GM19099 (cell line): ENCODE results near the gene CXXC5.

Experiments
- POLR2A ChIP-seq: IDR thresholded peaks from 3 replicates; pipeline ENCODE4 v1.6.1; 2011; ENCODE audit warnings: low read depth; ENCODE audit not compliant: insufficient read length; ENCODE audit errors: extremely low read depth

The CXXC5 gene

DNA sequence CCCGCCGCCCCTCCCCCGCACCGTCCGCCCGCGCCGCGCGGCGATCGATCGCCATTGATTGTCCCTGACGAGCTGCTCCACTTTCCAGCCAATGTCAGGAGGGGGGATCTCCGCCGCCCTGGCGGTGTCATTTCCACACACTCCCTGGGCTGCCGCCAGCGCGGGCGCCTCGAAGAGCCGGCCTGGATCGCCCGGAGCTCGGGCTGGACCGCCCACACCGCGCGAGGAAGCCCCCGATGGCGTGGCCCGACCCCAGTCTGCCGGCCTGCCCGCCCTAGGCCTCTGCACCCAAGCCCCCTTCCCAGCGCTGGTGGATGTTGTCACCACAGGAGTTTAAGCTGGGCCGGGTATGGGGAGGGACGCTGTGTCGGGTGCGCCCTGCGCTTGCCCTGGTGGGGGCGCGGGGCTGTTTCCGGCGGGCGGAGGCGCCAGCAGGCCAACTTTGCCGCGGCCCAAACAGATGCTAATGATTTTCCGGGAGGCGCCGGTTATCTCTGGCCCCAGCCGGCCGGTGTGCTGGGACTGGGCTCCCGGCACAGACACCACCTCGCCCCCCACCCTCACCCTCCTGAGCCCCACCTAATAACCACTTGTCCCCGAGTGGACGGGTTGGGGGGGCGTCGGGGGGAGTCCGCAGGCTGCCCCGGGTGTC, 10.6 kb upstream of the CXXC5 start:
- TF ChIP-seq POLR2A, result peak; percentile 43

DNA sequence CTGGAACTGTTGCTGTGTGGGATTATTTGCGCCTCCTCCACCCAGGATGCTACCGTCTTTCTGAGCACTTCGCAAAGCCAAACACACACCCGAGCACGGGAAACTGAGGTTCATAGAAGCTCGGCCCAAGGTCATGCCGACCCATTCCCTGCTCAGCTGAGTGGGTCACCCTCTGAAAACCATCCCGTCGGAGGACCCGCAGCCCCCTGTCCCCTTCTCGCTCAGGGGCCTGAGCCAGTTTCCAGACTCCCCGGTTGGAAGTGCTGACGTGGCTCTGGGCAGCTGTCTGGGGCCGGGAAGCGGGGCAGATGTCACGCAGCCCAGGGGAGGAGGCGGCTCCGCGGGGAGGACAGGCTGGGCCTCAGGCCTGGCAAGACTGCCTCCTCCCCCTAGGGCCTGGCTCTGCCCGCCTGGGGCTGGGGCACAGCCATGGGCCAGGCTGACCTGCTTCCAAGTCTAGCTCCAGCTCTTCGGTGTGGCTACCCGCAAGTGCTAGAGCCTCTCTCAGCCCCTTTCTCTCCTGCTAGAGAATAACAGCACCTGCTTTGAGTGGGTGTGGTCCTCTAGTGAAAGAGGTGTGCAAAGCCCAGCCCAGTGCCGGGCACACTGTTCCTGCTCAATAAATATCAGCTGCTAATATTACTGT, 9.9 kb upstream of the CXXC5 start:
- no peak for TF ChIP-seq POLR2A

DNA sequence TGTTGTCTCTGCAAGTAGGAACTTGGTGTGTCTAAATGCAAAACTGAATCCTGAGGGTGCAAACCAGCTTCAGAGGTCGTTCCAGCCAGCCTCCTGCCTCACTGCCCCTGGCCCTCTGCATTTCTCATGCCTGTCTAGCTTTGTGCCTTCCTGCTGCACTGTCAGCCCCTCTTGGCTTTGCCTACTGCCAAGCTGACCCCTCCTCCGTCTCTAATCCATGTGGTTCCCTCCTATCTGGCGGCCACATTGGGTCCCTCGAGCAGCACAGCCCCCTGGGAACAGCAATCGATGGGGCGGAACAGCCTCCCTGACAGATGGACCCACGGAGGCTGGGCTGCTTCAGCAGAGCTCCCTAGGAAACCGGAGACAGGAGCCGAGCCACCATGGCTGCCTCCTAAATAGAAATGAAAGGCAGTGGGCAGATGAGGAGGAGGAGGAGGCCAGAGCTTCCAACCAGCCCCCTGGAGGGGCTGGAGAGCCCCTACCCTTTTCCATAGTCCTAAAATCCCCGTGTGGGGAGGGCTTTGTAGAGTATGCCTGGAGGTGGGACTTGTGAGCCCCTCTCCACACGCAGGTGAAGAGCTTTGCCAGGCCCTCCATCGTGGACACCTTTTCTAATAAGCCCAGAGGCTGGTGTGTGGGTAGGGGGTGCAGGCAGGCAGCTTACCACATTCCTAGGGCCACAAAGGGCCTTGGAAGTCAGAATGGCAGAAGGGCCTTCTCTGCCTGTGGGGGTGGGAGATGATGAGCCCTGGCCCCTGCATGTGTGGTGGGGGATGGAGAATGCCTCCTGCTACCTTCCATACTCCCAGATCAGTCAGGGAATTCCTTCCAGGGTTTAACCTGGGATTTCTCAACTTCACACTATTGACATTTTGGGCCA, 9.2 kb upstream of the CXXC5 start:
- no peak for TF ChIP-seq POLR2A

DNA sequence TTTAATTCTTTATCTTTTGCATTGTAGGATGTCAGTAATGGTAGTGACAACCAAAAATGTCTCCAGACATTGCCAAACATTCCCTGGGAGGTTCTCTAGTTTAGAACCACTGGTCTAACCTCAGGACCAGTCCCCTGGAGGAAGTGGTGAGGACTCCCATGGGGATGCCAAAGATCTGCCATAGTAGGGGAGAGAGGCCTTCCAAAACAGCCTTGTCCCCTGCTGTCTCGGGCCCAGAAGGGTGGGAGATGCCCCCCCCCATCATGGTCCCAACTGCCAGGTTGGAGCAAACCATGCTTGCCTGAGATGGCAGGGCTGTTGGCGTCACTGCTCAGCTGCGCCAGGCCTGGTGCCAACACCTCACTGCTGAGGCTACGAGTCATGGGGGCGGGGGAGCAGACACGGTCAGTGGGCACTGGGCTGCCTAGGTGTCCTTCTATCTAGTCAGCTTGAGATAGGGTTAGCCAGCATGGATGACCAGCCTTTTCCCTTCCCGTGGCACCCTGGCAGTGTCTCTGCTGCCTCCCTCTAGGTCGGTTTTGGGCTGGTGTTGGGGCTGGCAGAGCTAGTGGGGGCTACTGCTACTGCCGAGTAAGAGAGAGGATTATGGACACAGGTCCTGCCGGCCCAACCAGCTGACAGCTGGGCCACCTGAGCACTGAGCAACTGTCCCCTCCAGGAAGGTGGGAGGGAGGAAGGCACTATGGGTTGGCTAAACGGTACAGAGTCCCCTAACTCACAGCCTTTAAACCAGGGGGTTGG, 8.3 kb upstream of the CXXC5 start:
- TF ChIP-seq POLR2A, result no peak

DNA sequence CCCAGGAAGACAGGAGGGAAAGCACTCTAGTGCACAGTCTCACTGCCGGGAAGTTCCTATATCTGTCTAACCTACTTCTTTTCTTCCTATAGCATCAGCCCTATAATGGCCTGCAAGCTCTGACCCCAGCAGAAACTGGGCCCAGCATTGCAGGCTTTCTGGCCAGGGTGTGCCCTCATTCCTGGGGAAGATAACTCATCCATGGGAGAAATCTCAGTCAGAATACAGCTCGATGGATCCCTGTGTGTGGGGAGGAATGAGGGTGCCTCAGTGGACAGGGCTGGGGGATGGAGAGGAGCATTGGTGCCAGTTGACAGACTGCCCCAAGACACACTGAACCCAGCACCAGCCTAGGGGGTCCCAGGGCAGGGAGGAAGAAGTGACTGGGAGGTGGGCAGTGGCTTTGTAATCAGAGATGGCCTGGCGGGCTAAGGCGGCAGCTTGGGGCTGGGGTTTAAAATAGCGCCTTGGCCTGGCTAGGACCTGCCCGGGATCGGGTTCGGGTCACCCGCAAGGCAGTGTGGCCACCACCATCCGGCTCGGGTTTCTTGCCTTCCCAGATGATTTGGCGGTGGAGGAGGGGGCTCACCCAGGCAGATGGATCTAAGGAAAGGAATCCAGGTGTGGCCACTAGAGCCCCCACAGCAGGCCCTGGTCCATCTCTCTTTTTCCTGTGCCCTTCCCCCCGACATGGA, 7.6 kb upstream of the CXXC5 start:
- no peak for TF ChIP-seq POLR2A

DNA sequence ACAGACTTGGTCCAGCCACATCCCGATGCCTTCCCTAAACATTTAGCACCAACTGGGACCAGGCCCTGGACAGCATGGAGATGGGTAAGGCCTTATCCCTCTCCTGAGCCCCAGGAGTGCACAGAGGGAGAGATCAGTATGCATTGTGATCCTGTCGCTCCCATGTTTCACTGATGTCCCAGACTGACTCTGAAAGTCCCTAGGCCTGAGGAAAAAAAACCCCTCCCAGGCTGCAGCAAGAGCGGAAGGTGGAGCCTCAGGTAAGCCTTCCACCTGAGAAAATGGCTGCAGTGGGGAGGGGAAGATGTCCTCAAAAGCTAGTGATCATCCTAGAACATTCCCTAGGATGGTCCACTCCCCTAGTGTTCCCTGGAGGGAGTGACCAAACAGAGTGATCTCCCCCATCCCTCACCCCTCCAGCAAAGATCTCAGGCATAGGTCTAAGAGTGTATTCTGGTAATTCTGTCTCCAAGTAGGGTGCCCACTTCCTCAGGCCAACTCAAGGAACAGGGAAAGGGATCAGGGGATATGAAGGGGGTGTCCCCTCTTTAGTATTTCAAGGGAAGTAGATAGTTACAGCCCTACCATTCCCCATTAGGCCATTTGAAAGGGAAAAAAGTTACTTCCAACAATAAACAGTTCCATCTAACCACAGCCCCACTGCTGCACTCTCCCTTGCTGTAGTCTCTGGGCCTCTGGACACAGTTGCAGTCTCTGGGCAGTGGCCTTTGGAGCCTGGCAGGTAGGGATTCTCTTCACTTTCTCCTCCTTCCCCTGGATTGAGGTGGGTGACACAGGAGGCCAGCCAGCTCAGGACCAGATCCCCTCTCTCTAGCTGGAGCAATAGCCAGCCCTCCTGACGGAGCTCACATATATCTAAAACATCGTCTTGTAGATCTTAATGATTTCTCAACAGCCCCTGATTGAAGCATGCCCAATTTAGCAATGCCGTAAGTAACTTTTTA, 6.8 kb upstream of the CXXC5 start:
- TF ChIP-seq POLR2A, result no peak

DNA sequence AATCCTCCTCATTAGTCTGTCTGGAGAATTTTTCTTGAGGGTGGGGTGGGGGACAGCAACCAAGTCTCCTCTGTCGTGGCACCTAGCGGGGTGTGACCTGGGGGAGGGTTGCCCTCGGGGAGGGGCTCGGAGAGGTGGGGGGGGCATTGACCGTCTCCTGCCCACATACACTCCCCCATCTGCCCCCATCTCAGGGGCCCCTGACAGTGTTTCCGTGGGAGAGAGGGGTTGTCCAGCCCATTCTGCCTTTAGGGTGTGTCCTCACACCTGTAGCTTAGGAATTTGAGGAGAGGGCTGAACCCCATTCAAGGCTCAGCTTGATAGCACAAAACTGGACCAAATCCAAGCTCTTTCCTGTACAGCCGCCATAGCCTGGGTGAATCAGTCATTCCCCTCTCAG, 5.9 kb upstream of the CXXC5 start:
- no peak for TF ChIP-seq POLR2A

DNA sequence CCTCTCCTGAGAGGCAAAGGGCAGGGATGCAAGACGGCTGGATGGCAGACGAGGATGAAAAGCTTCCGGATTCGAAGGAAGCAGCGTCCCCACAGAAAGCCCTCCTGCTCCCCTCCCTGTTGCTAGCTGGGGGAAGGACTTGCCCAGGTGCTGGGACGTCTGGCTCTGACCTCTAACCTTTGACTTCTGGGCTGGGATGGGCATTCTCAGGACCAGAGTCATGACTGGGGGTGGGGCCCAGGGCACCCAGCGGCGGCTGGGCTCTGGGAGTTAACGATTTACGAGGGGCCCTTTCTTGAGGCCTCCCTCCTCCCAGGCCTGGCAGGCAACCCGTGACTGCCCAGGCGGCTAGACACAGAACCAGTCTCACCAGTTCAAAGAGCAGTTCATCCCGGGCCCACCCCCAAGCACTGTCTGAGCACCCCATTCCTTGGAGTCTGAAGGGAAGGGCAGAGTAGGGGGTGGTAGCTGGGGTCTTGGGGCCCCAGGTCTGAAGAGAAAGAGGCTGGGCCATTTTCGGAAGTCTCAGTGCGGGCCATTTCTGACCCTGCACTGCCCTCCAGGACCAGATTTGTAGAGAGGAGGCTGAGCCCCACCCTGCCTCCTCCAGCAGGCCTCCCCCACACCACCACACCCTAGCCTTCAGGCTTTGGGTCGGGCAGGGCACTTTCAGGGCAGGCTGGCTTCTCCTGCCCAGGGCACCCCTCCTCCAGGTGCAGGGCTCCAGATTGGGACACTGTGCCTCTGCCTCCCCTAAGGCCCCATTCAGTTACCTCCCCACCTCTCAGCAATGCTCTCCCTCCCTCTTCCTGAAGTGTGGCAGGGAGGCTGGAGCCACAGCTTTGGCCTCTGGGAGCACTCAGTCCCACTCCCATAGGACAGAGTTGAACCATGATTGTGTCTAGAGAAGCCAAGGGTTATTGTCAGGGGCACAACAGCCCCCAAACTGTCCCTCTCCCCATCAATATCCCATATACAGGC, 5.0 kb upstream of the CXXC5 start:
- no peak for TF ChIP-seq POLR2A

DNA sequence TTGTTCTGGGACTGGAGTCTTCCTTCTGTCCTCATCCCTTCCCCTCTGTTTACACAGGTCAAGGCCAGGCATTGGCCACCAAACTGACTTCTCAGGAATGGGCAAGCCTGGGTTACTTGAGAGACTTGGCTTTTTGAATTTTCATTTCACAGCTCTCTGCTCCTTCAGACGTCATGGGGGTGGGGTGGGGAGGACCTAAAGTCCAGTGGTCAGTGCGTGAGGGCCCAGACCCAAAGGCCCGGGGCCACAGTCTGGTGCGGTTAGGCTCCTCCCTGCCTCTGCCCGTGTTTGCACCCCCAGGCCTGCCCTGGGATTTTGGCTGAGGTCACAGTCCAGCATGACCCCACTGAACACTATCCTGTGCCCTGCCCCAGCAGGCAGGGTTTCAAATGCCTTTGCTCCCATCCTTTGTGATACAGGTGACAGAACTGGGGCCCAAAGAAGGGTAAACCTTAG, 4.1 kb upstream of the CXXC5 start:
- TF ChIP-seq POLR2A, result no peak

DNA sequence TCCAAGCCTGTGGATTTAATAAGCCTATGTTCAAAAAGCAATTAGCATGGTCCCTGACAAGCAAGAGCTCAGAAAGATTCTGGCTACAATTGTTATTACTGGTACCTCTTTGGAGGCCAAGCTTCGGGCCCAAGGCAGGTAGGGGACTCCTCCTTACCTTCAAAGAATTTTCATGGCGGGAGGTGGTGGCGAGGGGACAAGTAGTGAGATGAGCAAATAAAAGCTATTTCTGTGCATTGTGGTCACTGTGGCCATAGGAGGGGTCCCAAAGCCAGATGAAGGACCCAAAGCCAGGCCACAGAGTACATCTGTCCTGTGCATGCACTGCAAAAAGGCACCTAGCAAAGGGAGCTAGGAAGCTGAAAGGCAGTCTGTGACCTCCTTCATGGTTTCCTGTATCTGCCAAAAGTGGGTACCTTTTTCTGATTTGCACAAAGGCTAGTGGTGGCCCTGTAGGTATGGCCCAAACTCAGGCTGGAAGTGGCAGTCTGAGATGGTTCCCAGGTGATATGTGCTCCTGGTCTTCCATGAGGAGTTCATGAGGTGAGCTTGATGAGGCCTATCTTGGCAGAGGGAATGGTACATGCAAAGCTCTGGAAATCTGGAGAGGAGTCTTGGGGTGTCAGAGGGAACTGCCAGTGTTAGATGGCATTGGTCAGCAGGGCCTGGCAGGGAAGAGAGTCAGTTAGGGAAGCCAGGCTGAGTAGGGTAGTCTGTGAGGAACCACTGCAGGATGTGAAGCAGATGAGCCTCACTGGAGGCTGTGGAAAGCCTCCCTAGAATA, 3.3 kb upstream of the CXXC5 start:
- no peak for TF ChIP-seq POLR2A

DNA sequence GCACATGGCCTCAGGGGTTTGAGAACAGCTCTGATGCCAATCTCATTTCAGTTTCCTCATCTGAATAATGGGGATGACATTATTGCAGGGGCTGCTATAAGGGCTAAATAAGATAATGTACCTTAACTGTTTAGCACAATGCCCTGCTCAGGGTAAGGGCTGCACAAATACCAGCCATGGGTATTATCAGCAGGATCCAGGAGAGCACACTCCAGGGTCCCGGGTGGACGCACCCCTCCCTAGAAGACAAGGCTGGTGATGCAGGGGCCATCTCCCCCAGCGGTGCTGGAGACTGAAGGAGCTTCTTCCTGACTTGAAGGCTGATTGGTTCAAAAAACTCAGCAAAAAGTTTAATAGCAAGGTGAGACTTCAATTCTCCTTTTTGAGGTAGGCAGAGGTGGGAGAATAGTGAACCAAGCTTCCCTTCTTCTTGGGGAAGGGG, 2.7 kb upstream of the CXXC5 start:
- TF ChIP-seq POLR2A, result no peak
